K562 (cell line): Measurements from ENCODE around the gene MCAT. TPM values are rescaled to one million over a fixed set of nuclear protein-coding genes. Genes with fewer than 3 reads are reported as not detected.
A peak's percentile ranks its signal among the peaks of the same experiment; 100 is the strongest.

Experiments used
- ATAC-seq: fragments of 200-7000 bp; cut with Tn5 transposase; 3 replicates; pipeline ENCODE4 v1.9.1; 2020; ENCODE audit warnings: moderate library complexity
- BruUV-seq: library from RNA; stranded (reverse); fragments of 400-500 nt; replicated peaks from 2 replicates; lab custom pipeline; 2021; lab: Mats Ljungman, UMichigan
- CTCF ChIA-PET: fragments of 300-600 bp; formaldehyde crosslinking; extraction: SDS; loops from one replicate; lab custom pipeline; 2021; ENCODE audit warnings: low intra/inter-chr PET ratio; lab: Yijun Ruan, JAX
- POLR2A ChIA-PET: fragments of 300-600, 350-650 bp; sonication (Branson Sonifier 250); formaldehyde crosslinking; extraction: SDS; loops from one replicate; lab custom pipeline; 2021; ENCODE audit warnings: antibody characterized with exemption, inconsistent platforms; lab: Yijun Ruan, JAX
- DNase-seq, 4 experiments: peaks; one replicate each; pipeline versions ENCODE4 v3.0.0 to v3.0.0-alpha.2; 2011 to 2018; ENCODE audit warnings: low spot score in 3 of 4, mixed read lengths in 3 of 4; ENCODE audit errors: extremely low read depth in 1 of 4
- FAIRE-seq: peaks from 2 replicates; lab custom pipeline; 2011; peaks lifted over from hg19 to GRCh38; lab: Jason Lieb, UNC
- H2AFZ ChIP-seq: 2 replicates; pipeline ENCODE4 v1.6.0; 2011; ENCODE audit warnings: low read depth, low read length, control low read depth, inconsistent platforms
- H3K27ac ChIP-seq: fragments of 200-600 bp; 3 replicates; pipeline ENCODE4 v1.8.0; 2011; ENCODE audit warnings: low read depth, mild to moderate bottlenecking, control low read depth, inconsistent platforms, low read length, moderate library complexity, mixed read lengths; ENCODE audit errors: extremely low read depth
- H3K27me3 ChIP-seq, 2 experiments: fragments of 300-600 bp in 1 of 2; 2 replicates in 1 of 2; 3 replicates in 1 of 2; pipeline versions ENCODE4 v1.6.0 to v1.8.0; 2011; ENCODE audit warnings: inconsistent platforms in 2 of 2, low read length in 2 of 2, mild to moderate bottlenecking in 1 of 2, mixed read lengths in 1 of 2, moderate library complexity in 1 of 2; ENCODE audit not compliant: control insufficient read depth in 2 of 2, insufficient read depth in 2 of 2
- H3K36me3 ChIP-seq: fragments of 300-600 bp; 3 replicates; pipeline ENCODE4 v1.8.0; 2011; ENCODE audit warnings: mild to moderate bottlenecking, low read length, inconsistent platforms; ENCODE audit not compliant: control insufficient read depth, insufficient read depth
- H3K4me1 ChIP-seq, 2 experiments: fragments of 200-600 bp in 1 of 2; replicated peaks in 1 of 2; 2 replicates in 1 of 2; 3 replicates in 1 of 2; pipeline versions ENCODE4 v1.5.1 to v1.8.0; 2011; ENCODE audit warnings: inconsistent platforms in 2 of 2, low read length in 2 of 2, mild to moderate bottlenecking in 1 of 2, mixed read lengths in 1 of 2, moderate library complexity in 1 of 2; ENCODE audit not compliant: control insufficient read depth in 2 of 2, insufficient read depth in 2 of 2
- H3K4me2 ChIP-seq: 2 replicates; pipeline ENCODE4 v1.6.1; 2011; ENCODE audit warnings: low read length, control low read depth, inconsistent platforms, mixed read lengths; ENCODE audit not compliant: insufficient read depth
- H3K4me3 ChIP-seq: fragments of 200-600 bp; sonication (generic), shearing (Covaris generic); 2 replicates; pipeline ENCODE4 v1.5.1; 2016; ENCODE audit warnings: control low read depth, inconsistent platforms
- H3K79me2 ChIP-seq: fragments of 200-600 bp; 3 replicates; pipeline ENCODE4 v1.8.0; 2011; ENCODE audit warnings: low read length, inconsistent platforms; ENCODE audit not compliant: control insufficient read depth, insufficient read depth
- H3K9ac ChIP-seq, 2 experiments: 2 replicates each; pipeline versions ENCODE4 v1.6.0 to v1.6.1; 2011; ENCODE audit warnings: low read depth in 2 of 2, low read length in 2 of 2, control low read depth in 1 of 2, inconsistent platforms in 1 of 2, mild to moderate bottlenecking in 1 of 2, mixed read lengths in 1 of 2; ENCODE audit not compliant: insufficient read depth in 1 of 2
- H3K9me1 ChIP-seq: one replicate; pipeline ENCODE4 v1.6.0; 2011; ENCODE audit warnings: inconsistent platforms, mild to moderate bottlenecking, low read length, moderate library complexity; ENCODE audit not compliant: control insufficient read depth, insufficient read depth
- H3K9me3 ChIP-seq: replicated peaks from 2 replicates; pipeline ENCODE4 v1.5.1; 2011; ENCODE audit warnings: low read depth, low read length, inconsistent platforms; ENCODE audit not compliant: control insufficient read depth, insufficient read depth
- H4K20me1 ChIP-seq: replicated peaks from 2 replicates; pipeline ENCODE4 v1.6.1; 2011; ENCODE audit warnings: low read length, inconsistent platforms, mixed read lengths; ENCODE audit not compliant: control insufficient read depth, insufficient read depth
- ADNP ChIP-seq: fragments of 200-800 bp; sonication (Bioruptor generic); IDR thresholded peaks from 2 replicates; pipeline ENCODE4 v1.6.1; 2016; ENCODE audit warnings: missing genetic modification characterization, missing compliant biosample characterization
- ARHGAP35 ChIP-seq: fragments of 450-650 bp; IDR thresholded peaks from 2 replicates; pipeline ENCODE4 v1.6.1; 2018; ENCODE audit not compliant: partially characterized antibody
- BCOR ChIP-seq: fragments of 450-650 bp; IDR thresholded peaks from 2 replicates; pipeline ENCODE4 v1.6.1; 2016
- CBX2 ChIP-seq: fragments of 200-600 bp; sonication (generic); IDR thresholded peaks from one replicate; pipeline ENCODE4 v1.6.1; 2012; ENCODE audit warnings: mild to moderate bottlenecking, low read length, inconsistent platforms; ENCODE audit not compliant: insufficient read depth, poor library complexity, severe bottlenecking
- MEF2A ChIP-seq: IDR thresholded peaks from 2 replicates; pipeline ENCODE4 v1.6.1; 2011; ENCODE audit warnings: low read depth, mild to moderate bottlenecking, low read length, moderate library complexity; ENCODE audit not compliant: control insufficient read depth
- RBM25 ChIP-seq: fragments of 200-400 bp; formaldehyde crosslinking; IDR thresholded peaks from 2 replicates; pipeline ENCODE4 v1.6.1; 2018; ENCODE audit warnings: low read length, low read depth, moderate library complexity; ENCODE audit not compliant: severe bottlenecking
- U2AF1 ChIP-seq: fragments of 200-400 bp; formaldehyde crosslinking; optimal IDR thresholded peaks from 2 replicates; pipeline ENCODE3; 2017; ENCODE audit warnings: mild to moderate bottlenecking, low read depth, low read length, moderate library complexity
- ZNF764 ChIP-seq: fragments of 250-450 bp; sonication (Bioruptor Pico); IDR thresholded peaks from 2 replicates; pipeline ENCODE4 v1.4.0; 2020; ENCODE audit warnings: low read depth, mild to moderate bottlenecking, moderate library complexity
- WGBS: fragments of 100-300 bp; shearing (Covaris generic); methylation state at CpG from one replicate; pipeline ENCODE4 v1.1.6; 2016; ENCODE audit warnings: low coverage, mixed read lengths; ENCODE audit not compliant: insufficient coverage; ENCODE audit errors: missing lambda C conversion rate; 5-methylcytosine and 5-hydroxymethylcytosine counted together
- in situ Hi-C: fragments of 300-500 bp; cut with MboI; formaldehyde crosslinking; loops from 4 replicates; pipeline ENCODE4 v1.15.0; 2018; ENCODE audit warnings: inconsistent platforms, mixed read lengths
- intact Hi-C: fragments of 100-400 bp; cut with micrococcal nuclease; formaldehyde crosslinking; loops from 2 replicates; pipeline ENCODE4 v1.14.2; 2022
- polyA plus RNA-seq, 8 experiments: library from polyadenylated mRNA; depleted of rRNA in 4 of 8; stranded (reverse) in 5 of 8; unstranded in 3 of 8; fragments of >200 nt; fragmentation: Nextera tagmentation in 2 of 8; fragmentation: Illumina TruSeq in 1 of 8; extraction: Ambion mirVana in 2 of 8; extraction: Trizol in 1 of 8; gene quantifications; 2 replicates each; pipeline versions ENCODE4 v1.2.1 to v1.2.3, GENCODE V29; 2011 to 2014; ENCODE audit warnings: inconsistent platforms in 1 of 8, missing spikeins in 1 of 8
- total RNA-seq, 7 experiments: library from RNA; depleted of rRNA in 6 of 7; stranded (reverse); fragments of >200 nt in 6 of 7; fragmentation: Illumina TruSeq in 2 of 7; extraction: Trizol in 2 of 7; gene quantifications; 2 replicates each; pipeline versions ENCODE4 v1.2.1 to v1.2.3, GENCODE V29; 2011 to 2021; ENCODE audit warnings: low replicate concordance in 1 of 7
- TF ChIP-seq, protein P1 (sequence below), 3 experiments: IDR thresholded peaks in 2 of 3; conservative IDR thresholded peaks in 1 of 3; 2 replicates each; pipeline ENCODE4 v1.5.1; 2011 to 2012; ENCODE audit warnings: low read length in 3 of 3, mild to moderate bottlenecking in 3 of 3, control low read depth in 2 of 3, improper control_type of control experiment in 1 of 3, inconsistent platforms in 1 of 3, low read depth in 1 of 3, mixed read lengths in 1 of 3, moderate library complexity in 1 of 3; ENCODE audit not compliant: insufficient read depth in 2 of 3
- TF ChIP-seq, protein P2 (sequence below): sonication (generic); formaldehyde crosslinking; IDR thresholded peaks from 2 replicates; pipeline ENCODE4 v1.8.0; 2022; ENCODE audit warnings: missing genetic modification reagents, mild to moderate bottlenecking, borderline replicate concordance

The MCAT gene
- total and polyA plus RNA-seq, 9 of the 15 experiments (the other 6 are each of a cell fraction or from before 2014, with no cell fraction given): 3.3 to 27.8 (median 13.9) TPM

GRCh38 chr22:43154887-43155536 is 11.8 kb upstream of the MCAT start:
- no peaks in the 10 kb centered on the region for H3K9me1 ChIP-seq
- CTCF ChIA-PET: no interaction called here
- no TSS peak for BruUV-seq
- no peaks in the 10 kb centered on the region for H3K9me3 ChIP-seq
- in situ Hi-C loops (no loop called here), intact Hi-C loops (no loop called here)
- no peak overlapping the region for H3K4me2 ChIP-seq
- 0 out of 2 replicates have a peak, but pooled peaks cover 3% of the 10 kb centered on the region for H4K20me1 ChIP-seq
- H3K4me1 ChIP-seq: peaks cover 0 to 54% of the 10 kb centered on the region in 2 experiments; a peak in 3 of 5 replicates
- no peak overlapping the region for H3K27ac ChIP-seq
- no peak overlapping the region for H3K4me3 ChIP-seq
- peak overlapping the region in 1 of 2 experiments; percentile 9; a peak in 1 of 4 replicates for H3K9ac ChIP-seq
- H3K36me3 ChIP-seq: no peaks in the 10 kb centered on the region
- POLR2A ChIA-PET: no interaction called here
- no peaks in the 10 kb centered on the region for H3K27me3 ChIP-seq
- 86% methylated on average over 10 of the region's 27 CpGs for WGBS
- ATAC-seq: no peak
- TF ChIP-seq, protein P1, sequence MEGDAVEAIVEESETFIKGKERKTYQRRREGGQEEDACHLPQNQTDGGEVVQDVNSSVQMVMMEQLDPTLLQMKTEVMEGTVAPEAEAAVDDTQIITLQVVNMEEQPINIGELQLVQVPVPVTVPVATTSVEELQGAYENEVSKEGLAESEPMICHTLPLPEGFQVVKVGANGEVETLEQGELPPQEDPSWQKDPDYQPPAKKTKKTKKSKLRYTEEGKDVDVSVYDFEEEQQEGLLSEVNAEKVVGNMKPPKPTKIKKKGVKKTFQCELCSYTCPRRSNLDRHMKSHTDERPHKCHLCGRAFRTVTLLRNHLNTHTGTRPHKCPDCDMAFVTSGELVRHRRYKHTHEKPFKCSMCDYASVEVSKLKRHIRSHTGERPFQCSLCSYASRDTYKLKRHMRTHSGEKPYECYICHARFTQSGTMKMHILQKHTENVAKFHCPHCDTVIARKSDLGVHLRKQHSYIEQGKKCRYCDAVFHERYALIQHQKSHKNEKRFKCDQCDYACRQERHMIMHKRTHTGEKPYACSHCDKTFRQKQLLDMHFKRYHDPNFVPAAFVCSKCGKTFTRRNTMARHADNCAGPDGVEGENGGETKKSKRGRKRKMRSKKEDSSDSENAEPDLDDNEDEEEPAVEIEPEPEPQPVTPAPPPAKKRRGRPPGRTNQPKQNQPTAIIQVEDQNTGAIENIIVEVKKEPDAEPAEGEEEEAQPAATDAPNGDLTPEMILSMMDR (IDR thresholded peaks at IDR 0.05 in 2 of 3, conservative IDR thresholded peaks at IDR 0.05 in 1 of 3; ENCODE audit: insufficient read depth in 2 of 3, low read depth in 1 of 3, low read length in 3 of 3): no peak
- no peak for TF ChIP-seq ARHGAP35
- TF ChIP-seq, protein P2, sequence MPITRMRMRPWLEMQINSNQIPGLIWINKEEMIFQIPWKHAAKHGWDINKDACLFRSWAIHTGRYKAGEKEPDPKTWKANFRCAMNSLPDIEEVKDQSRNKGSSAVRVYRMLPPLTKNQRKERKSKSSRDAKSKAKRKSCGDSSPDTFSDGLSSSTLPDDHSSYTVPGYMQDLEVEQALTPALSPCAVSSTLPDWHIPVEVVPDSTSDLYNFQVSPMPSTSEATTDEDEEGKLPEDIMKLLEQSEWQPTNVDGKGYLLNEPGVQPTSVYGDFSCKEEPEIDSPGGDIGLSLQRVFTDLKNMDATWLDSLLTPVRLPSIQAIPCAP (CRISPR knock-in tag): no peak
- peak; percentile 33; the same call in 1 of the 2 replicates for TF ChIP-seq BCOR
- no peak for TF ChIP-seq ZNF764
- no peak for TF ChIP-seq CBX2
- TF ChIP-seq RBM25: peak; percentile 35
- TF ChIP-seq U2AF1: no peak
- TF ChIP-seq MEF2A: no peak
- TF ChIP-seq ADNP (tag): no peak
- H2AFZ ChIP-seq: no peak overlapping the region
- H3K79me2 ChIP-seq: peaks cover 31% of the 10 kb centered on the region
- no peak for DNase-seq
- no peak for FAIRE-seq
